OCI-LY1 (cell line): ENCODE results near the gene ASIC3.

Source experiments
- H2AFZ ChIP-seq: fragments of 200-600 bp; sonication (generic), shearing (Covaris generic); 2 replicates; pipeline ENCODE4 v1.6.0; 2014; ENCODE audit warnings: antibody characterized with exemption, mild to moderate bottlenecking, low read length
- H3F3A ChIP-seq: fragments of 200-600 bp; sonication (generic), shearing (Covaris generic); 2 replicates; pipeline ENCODE4 v1.6.0; 2014; ENCODE audit warnings: mild to moderate bottlenecking, antibody characterized with exemption, low read length, moderate library complexity; ENCODE audit not compliant: insufficient read depth
- H3K27ac ChIP-seq: fragments of 200-600 bp; sonication (generic); 2 replicates; pipeline ENCODE4 v1.5.1; 2014; ENCODE audit warnings: low read length, mixed run types, mild to moderate bottlenecking, low read depth; ENCODE audit not compliant: poor library complexity, severe bottlenecking
- H3K27me3 ChIP-seq: fragments of 200-600 bp; sonication (generic); 2 replicates; pipeline ENCODE4 v1.6.0; 2014; ENCODE audit warnings: antibody characterized with exemption, mild to moderate bottlenecking, low read length, moderate library complexity; ENCODE audit not compliant: insufficient read depth
- H3K36me3 ChIP-seq: fragments of 200-600 bp; sonication (generic); 2 replicates; pipeline ENCODE4 v1.6.1; 2014; ENCODE audit warnings: mild to moderate bottlenecking, antibody characterized with exemption, low read length, moderate library complexity, mixed read lengths; ENCODE audit not compliant: insufficient read depth
- H3K4me1 ChIP-seq: fragments of 200-600 bp; sonication (generic); 2 replicates; pipeline ENCODE4 v1.5.1; 2014; ENCODE audit warnings: mild to moderate bottlenecking, low read length, moderate library complexity; ENCODE audit not compliant: insufficient read depth, severe bottlenecking
- H3K4me2 ChIP-seq: fragments of 200-600 bp; sonication (generic), shearing (Covaris generic); 2 replicates; pipeline ENCODE4 v1.6.1; 2014; ENCODE audit warnings: low read length
- H3K4me3 ChIP-seq: fragments of 200-600 bp; sonication (generic); 2 replicates; pipeline ENCODE4 v1.5.1; 2014; ENCODE audit warnings: low read length, low read depth, mild to moderate bottlenecking, mixed read lengths; ENCODE audit not compliant: poor library complexity, severe bottlenecking
- H3K79me2 ChIP-seq: fragments of 200-600 bp; shearing (Covaris generic); 2 replicates; pipeline ENCODE4 v1.6.1; 2016; ENCODE audit warnings: mixed run types, low read length, mixed read lengths; ENCODE audit not compliant: insufficient read depth
- H3K9ac ChIP-seq: fragments of 200-600 bp; sonication (generic), shearing (Covaris generic); 2 replicates; pipeline ENCODE4 v1.6.1; 2014; ENCODE audit warnings: mild to moderate bottlenecking, low read length, mixed read lengths
- H3K9me2 ChIP-seq: fragments of 200-600 bp; sonication (generic), shearing (Covaris generic); 2 replicates; pipeline ENCODE4 v1.6.1; 2014; ENCODE audit warnings: low read depth, mild to moderate bottlenecking, low read length, mixed read lengths
- H3K9me3 ChIP-seq: fragments of 200-600 bp; shearing (Covaris generic); 2 replicates; pipeline ENCODE4 v1.6.1; 2014; ENCODE audit warnings: low read length, mixed read lengths
- H4K20me1 ChIP-seq: fragments of 200-600 bp; sonication (generic), shearing (Covaris generic); 2 replicates; pipeline ENCODE4 v1.6.0; 2016; ENCODE audit warnings: mild to moderate bottlenecking, low read length; ENCODE audit not compliant: insufficient read depth
- EZH2 ChIP-seq: fragments of 200-600 bp; sonication (generic), shearing (Covaris generic); IDR thresholded peaks from 2 replicates; pipeline ENCODE4 v1.8.0; 2017; ENCODE audit warnings: borderline replicate concordance, mixed run types, mild to moderate bottlenecking, antibody characterized with exemption, low read length, moderate library complexity, mixed read lengths
- TF ChIP-seq, protein P1 (sequence below): fragments of 200-600 bp; sonication (generic), shearing (Covaris generic); IDR thresholded peaks from 2 replicates; pipeline ENCODE4 v1.5.1; 2017; ENCODE audit warnings: mild to moderate bottlenecking, antibody characterized with exemption, low read length, moderate library complexity, mixed read lengths

The ASIC3 gene

DNA sequence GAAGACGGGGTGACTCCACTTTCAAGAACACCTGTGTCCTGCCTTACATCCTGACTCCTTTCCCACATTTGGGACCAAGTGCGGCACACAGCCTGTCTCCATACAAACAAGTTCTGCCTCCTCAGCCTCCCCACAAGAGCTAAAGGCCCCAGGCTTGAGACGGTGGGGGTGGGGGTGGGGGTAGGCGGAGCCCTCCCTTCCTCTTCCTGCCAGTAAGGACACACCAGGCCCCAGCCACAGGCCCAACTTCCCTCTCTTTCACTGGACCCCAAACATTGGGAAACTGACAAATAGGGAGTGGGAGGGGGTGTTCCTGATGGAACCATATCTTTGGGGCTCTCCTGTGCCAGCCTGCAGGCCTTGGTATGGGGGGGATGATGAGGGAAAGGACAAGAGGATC lies 4.8 kb downstream of the ASIC3 start:
- Histone ChIP-seq H3F3A (no peaks in the 10 kb centered on the region), H3K9ac (no peak overlapping the region), H3K36me3 (no peaks in the 10 kb centered on the region), H4K20me1 (no peaks in the 10 kb centered on the region), H3K79me2 (no peaks in the 10 kb centered on the region), H3K4me2 (no peak overlapping the region), H2AFZ (no peak overlapping the region), H3K9me3 (no peaks in the 10 kb centered on the region), H3K4me1 (peaks cover 10% of the 10 kb centered on the region), H3K4me3 (no peak overlapping the region), H3K9me2 (no peaks in the 10 kb centered on the region), H3K27me3 (peaks cover 9% of the 10 kb centered on the region; the same call in 1 of the 2 replicates), H3K27ac (no peak overlapping the region)
- no peak for TF ChIP-seq EZH2
- TF ChIP-seq, protein P1, sequence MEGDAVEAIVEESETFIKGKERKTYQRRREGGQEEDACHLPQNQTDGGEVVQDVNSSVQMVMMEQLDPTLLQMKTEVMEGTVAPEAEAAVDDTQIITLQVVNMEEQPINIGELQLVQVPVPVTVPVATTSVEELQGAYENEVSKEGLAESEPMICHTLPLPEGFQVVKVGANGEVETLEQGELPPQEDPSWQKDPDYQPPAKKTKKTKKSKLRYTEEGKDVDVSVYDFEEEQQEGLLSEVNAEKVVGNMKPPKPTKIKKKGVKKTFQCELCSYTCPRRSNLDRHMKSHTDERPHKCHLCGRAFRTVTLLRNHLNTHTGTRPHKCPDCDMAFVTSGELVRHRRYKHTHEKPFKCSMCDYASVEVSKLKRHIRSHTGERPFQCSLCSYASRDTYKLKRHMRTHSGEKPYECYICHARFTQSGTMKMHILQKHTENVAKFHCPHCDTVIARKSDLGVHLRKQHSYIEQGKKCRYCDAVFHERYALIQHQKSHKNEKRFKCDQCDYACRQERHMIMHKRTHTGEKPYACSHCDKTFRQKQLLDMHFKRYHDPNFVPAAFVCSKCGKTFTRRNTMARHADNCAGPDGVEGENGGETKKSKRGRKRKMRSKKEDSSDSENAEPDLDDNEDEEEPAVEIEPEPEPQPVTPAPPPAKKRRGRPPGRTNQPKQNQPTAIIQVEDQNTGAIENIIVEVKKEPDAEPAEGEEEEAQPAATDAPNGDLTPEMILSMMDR: no peak

DNA sequence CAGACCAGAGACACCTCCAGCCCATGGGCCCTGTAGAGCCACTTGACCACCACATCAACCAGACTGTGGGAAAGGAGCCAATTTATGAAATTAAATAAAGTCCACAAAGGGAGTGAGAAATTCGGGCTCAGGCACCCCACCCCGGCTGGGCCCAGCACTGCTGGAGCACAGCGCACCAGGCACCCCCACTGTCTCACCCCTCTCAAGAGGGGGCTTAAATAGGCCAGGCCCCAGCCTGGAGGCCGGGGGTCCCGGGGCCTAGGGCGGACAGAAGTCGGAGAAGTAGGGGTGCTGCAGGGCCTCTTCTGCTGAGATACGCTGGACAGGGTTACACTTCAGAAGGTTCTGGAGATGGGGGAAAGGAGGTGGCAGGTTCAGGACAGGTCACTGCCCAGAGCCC lies 5.4 kb downstream of the ASIC3 start:
- no peak overlapping the region for H3K4me2 ChIP-seq
- peaks cover 16% of the 10 kb centered on the region for H3K4me1 ChIP-seq
- TF ChIP-seq EZH2: no peak
- TF ChIP-seq, protein P1: no peak

DNA sequence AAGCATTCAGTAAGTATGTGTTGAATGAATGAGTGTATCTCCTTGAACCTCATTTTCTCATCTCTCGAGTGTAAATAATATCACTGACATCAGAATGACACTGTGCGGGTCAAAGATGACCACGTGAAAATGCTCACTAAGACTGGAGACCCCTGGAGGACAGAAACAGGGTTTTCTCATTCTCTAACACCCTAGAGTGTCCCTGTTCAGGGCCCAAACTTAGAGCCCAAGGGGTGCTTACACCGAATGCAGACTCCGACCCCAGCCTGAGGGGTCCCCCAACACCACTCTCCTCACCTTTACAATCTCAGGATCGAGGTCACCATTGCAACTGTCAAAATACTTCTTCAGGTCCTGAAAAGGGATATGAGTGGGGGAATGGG lies 7.9 kb downstream of the ASIC3 start:
- no peak overlapping the region for H3K9ac ChIP-seq
- H3K9me3 ChIP-seq: no peaks in the 10 kb centered on the region
- H3F3A ChIP-seq: 0 out of 2 replicates have a peak, but pooled peaks cover 7% of the 10 kb centered on the region
- H3K9me2 ChIP-seq: no peaks in the 10 kb centered on the region
- H3K79me2 ChIP-seq: no peaks in the 10 kb centered on the region; the same call in 1 of the 2 replicates
- no peak overlapping the region for H3K27ac ChIP-seq
- H3K4me1 ChIP-seq: peaks cover 33% of the 10 kb centered on the region
- no peaks in the 10 kb centered on the region for H3K36me3 ChIP-seq
- H2AFZ ChIP-seq: no peak overlapping the region
- TF ChIP-seq, protein P1: no peak
- no peak for TF ChIP-seq EZH2
- H3K4me2 ChIP-seq: peak overlapping the region; percentile 74; the same call in 1 of the 2 replicates
- no peak overlapping the region for H3K4me3 ChIP-seq
- no peaks in the 10 kb centered on the region; the same call in 1 of the 2 replicates for H3K27me3 ChIP-seq
- no peaks in the 10 kb centered on the region for H4K20me1 ChIP-seq

More for the DNA sequence above, 5.4 kb downstream of the ASIC3 start:
- Histone ChIP-seq H3K9me2 (no peaks in the 10 kb centered on the region), H3K27ac (no peak overlapping the region), H3K27me3 (peaks cover 9% of the 10 kb centered on the region; the same call in 1 of the 2 replicates), H3K4me3 (no peak overlapping the region), H3K9ac (no peak overlapping the region), H3K9me3 (no peaks in the 10 kb centered on the region), H4K20me1 (no peaks in the 10 kb centered on the region), H2AFZ (no peak overlapping the region), H3F3A (0 out of 2 replicates have a peak, but pooled peaks cover 3% of the 10 kb centered on the region), H3K79me2 (no peaks in the 10 kb centered on the region), H3K36me3 (no peaks in the 10 kb centered on the region)
